ENCODE data around the gene TMEM120B. TPM values are rescaled to one million over a fixed set of nuclear protein-coding genes. Genes with fewer than 3 reads are reported as not detected.
A peak's percentile ranks its signal among the peaks of the same experiment; 100 is the strongest.

TMEM120B gene
- total and polyA plus RNA-seq, 4 donors = 3.9 to 17.7 (median 8.1) TPM

- 88 to 91% methylated on average over 7 of the region's 7 CpGs for WGBS, 2 donors
- Histone ChIP-seq H3K27ac (ENCODE audit: low read depth in 1 of 2, low read length in 1 of 2) (no peak overlapping the region), H3K9me3 (ENCODE audit: control insufficient read depth in 4 of 4, insufficient read depth in 3 of 4, low read length in 3 of 4) (no peaks in the 10 kb centered on the region), H3K36me3 (ENCODE audit: control insufficient read depth in 4 of 4, insufficient read depth in 4 of 4, low read length in 4 of 4) (peaks cover 12 to 55% (median 29%) of the 10 kb centered on the region in 4 donors), H3K4me3 (no peak overlapping the region), H3K4me1 (ENCODE audit: control insufficient read depth in 5 of 5, insufficient read depth in 5 of 5, low read length in 5 of 5) (no peaks in the 10 kb centered on the region), H3K27me3 (ENCODE audit: control insufficient read depth in 3 of 3, insufficient read depth in 3 of 3, low read length in 2 of 3) (no peaks in the 10 kb centered on the region), H3K9ac (ENCODE audit: insufficient read depth in 1 of 2, low read length in 2 of 2) (no peak overlapping the region)
- ATAC-seq (ENCODE audit: insufficient read depth, low FRiP score) (no peak), DNase-seq (peak in 2 of 3 donors; percentile 19)
- TF ChIP-seq CTCF (IDR thresholded peaks at IDR 0.05; ENCODE audit: control extremely low read depth, extremely low read depth) = no peak
Observed at GRCh38 chr12:121829250-121829918, 116.8 kb downstream of the TMEM120B start.

GRCh38 chr12:121830134-121830533, 117.6 kb downstream of the TMEM120B start:
- H3K36me3 ChIP-seq (ENCODE audit: control insufficient read depth in 4 of 4, insufficient read depth in 4 of 4, low read length in 4 of 4) = peaks cover 12 to 51% (median 29%) of the 10 kb centered on the region in 4 donors
- H3K9ac ChIP-seq (ENCODE audit: insufficient read depth in 1 of 2, low read length in 2 of 2) = no peak overlapping the region
- H3K9me3 ChIP-seq (ENCODE audit: control insufficient read depth in 4 of 4, insufficient read depth in 3 of 4, low read length in 3 of 4) = no peaks in the 10 kb centered on the region
- no peak overlapping the region for H3K27ac ChIP-seq (ENCODE audit: low read depth in 1 of 2, low read length in 1 of 2)
- WGBS, 2 donors = 94% methylated on average over 23 of the region's 23 CpGs
- no peak for DNase-seq
- ATAC-seq (ENCODE audit: insufficient read depth, low FRiP score) = no peak
- no peaks in the 10 kb centered on the region for H3K4me1 ChIP-seq (ENCODE audit: control insufficient read depth in 5 of 5, insufficient read depth in 5 of 5, low read length in 5 of 5)
- TF ChIP-seq CTCF (IDR thresholded peaks at IDR 0.05; ENCODE audit: control extremely low read depth, extremely low read depth) = no peak
- H3K4me3 ChIP-seq = no peak overlapping the region
- H3K27me3 ChIP-seq (ENCODE audit: control insufficient read depth in 3 of 3, insufficient read depth in 3 of 3, low read length in 2 of 3) = no peaks in the 10 kb centered on the region

GRCh38 chr12:121830588-121831265, 118.2 kb downstream of the TMEM120B start:
- Histone ChIP-seq H3K36me3 (ENCODE audit: control insufficient read depth in 4 of 4, insufficient read depth in 4 of 4, low read length in 4 of 4) (peaks cover 12 to 49% (median 29%) of the 10 kb centered on the region in 4 donors), H3K27ac (ENCODE audit: low read depth in 1 of 2, low read length in 1 of 2) (peak overlapping the region in 1 of 2 donors; percentile 42), H3K4me1 (ENCODE audit: control insufficient read depth in 5 of 5, insufficient read depth in 5 of 5, low read length in 5 of 5) (no peaks in the 10 kb centered on the region), H3K9me3 (ENCODE audit: control insufficient read depth in 4 of 4, insufficient read depth in 3 of 4, low read length in 3 of 4) (no peaks in the 10 kb centered on the region), H3K9ac (ENCODE audit: insufficient read depth in 1 of 2, low read length in 2 of 2) (no peak overlapping the region), H3K27me3 (ENCODE audit: control insufficient read depth in 3 of 3, insufficient read depth in 3 of 3, low read length in 2 of 3) (no peaks in the 10 kb centered on the region), H3K4me3 (no peak overlapping the region)
- 91 to 93% methylated on average over 29 of the region's 29 CpGs for whole genome bisulfite sequencing, 2 donors
- no peak for ATAC-seq (ENCODE audit: insufficient read depth, low FRiP score)
- DNase-seq = no peak
- TF ChIP-seq CTCF (IDR thresholded peaks at IDR 0.05; ENCODE audit: control extremely low read depth, extremely low read depth) = no peak

Other genes with a start within 250 kb of the TMEM120B start
- gene KDM2B, start 131.7 kb upstream of the TMEM120B start, total RNA-seq = 10 to 100 TPM; 30.6 to 44.5 TPM
- 10 to 100 TPM; 13.8 to 18.6 TPM for gene KDM2B, start 131.7 kb upstream of the TMEM120B start, polyA plus RNA-seq
- gene ORAI1, start 86.2 kb upstream of the TMEM120B start, total RNA-seq = 10 to 100 TPM; 17.1 to 33.7 TPM
- gene ORAI1, start 86.2 kb upstream of the TMEM120B start, polyA plus RNA-seq = 10 to 100 TPM; 15.2 to 32.5 TPM
- gene MORN3, start 43.1 kb upstream of the TMEM120B start, total RNA-seq = 1 to 10 TPM; 2.4 to 5.8 TPM
- 1 to 10 TPM; 2.8 to 3.2 TPM for gene MORN3, start 43.1 kb upstream of the TMEM120B start, polyA plus RNA-seq
- gene RHOF, start 80.9 kb downstream of the TMEM120B start, total RNA-seq = 10 to 100 TPM; 33.2 to 34.7 TPM
- gene RHOF, start 80.9 kb downstream of the TMEM120B start, polyA plus RNA-seq = 10 to 100 TPM; 15.1 to 16.5 TPM
- 10 to 100 TPM; 12.4 to 28.1 TPM for gene SETD1B, start 91.3 kb downstream of the TMEM120B start, total RNA-seq
- gene SETD1B, start 91.3 kb downstream of the TMEM120B start, polyA plus RNA-seq = 1 to 10 TPM; 7.3 to 8.3 TPM
- 1 to 10 TPM in 1 of 2 donors, not detected in 1; 4.0 TPM for gene HPD, start 146.1 kb downstream of the TMEM120B start, total RNA-seq
- 1 to 10 TPM in 1 of 2 donors, under 1 TPM in 1; 0.88 to 1.2 TPM for gene HPD, start 146.1 kb downstream of the TMEM120B start, polyA plus RNA-seq
- gene PSMD9, start 176.0 kb downstream of the TMEM120B start, total RNA-seq = 10 to 100 TPM; 52.4 to 72.8 TPM
- 100 to 1,000 TPM in 1 of 2 donors, 10 to 100 TPM in 1; 39.6 to 134 TPM for gene PSMD9, start 176.0 kb downstream of the TMEM120B start, polyA plus RNA-seq
- gene CFAP251, start 205.8 kb downstream of the TMEM120B start, total RNA-seq = 10 to 100 TPM; 24.0 to 35.4 TPM
- gene CFAP251, start 205.8 kb downstream of the TMEM120B start, polyA plus RNA-seq = 1 to 10 TPM; 6.9 to 7.2 TPM